Mucosa of descending colon (tissue), 3 donors: Measurements from ENCODE around the gene CYP4B1. TPM values are rescaled to one million over a fixed set of nuclear protein-coding genes. Genes with fewer than 3 reads are reported as not detected.

Experiments used
- ATAC-seq: fragments of 200-7000 bp; cut with Tn5 transposase; one replicate; pipeline ENCODE4 v1.9.1; 2020; ENCODE audit warnings: mild to moderate bottlenecking, moderate library complexity
- DNase-seq, 3 donors: peaks; one replicate each; pipeline ENCODE4 v3.0.0-alpha.2; 2020
- H3K36me3 ChIP-seq: fragments of 200-600 bp; one replicate; pipeline ENCODE4 v1.8.0; 2021; ENCODE audit warnings: low read depth, mild to moderate bottlenecking
- H3K4me1 ChIP-seq: fragments of 200-600 bp; one replicate; pipeline ENCODE4 v1.8.0; 2021; ENCODE audit warnings: low read depth, mild to moderate bottlenecking
- H3K4me3 ChIP-seq: fragments of 200-600 bp; one replicate; pipeline ENCODE4 v1.8.0; 2021; ENCODE audit warnings: mild to moderate bottlenecking
- H3K9me3 ChIP-seq: fragments of 200-600 bp; one replicate; pipeline ENCODE4 v1.8.0; 2021; ENCODE audit warnings: mild to moderate bottlenecking
- CTCF ChIP-seq: fragments of 200-600 bp; IDR thresholded peaks from one replicate; pipeline ENCODE4 v1.8.0; 2022; ENCODE audit warnings: antibody characterized with exemption, mild to moderate bottlenecking
- intact Hi-C, 2 donors: fragments of 100-400 bp; cut with DNase I in 1 of 2; cut with micrococcal nuclease in 1 of 2; formaldehyde crosslinking; loops; one replicate each; pipeline versions ENCODE4 v1.11.0 to v1.11.1; 2022; cut with DNase I, micrococcal nuclease
- total RNA-seq, 3 donors: library from RNA; stranded (reverse); fragmentation: NEBNext Ultra II Directional in 2 of 3; extraction: Animal tissue kit (Norgen Biotek cat#: 25700) in 2 of 3; gene quantifications; one replicate each; pipeline versions ENCODE4 v1.2.1 to v1.2.4, GENCODE V29; 2021 to 2023
- donor health status: DM: no; HTN: no; CAD: no; lungs with moderate emphysema.
- donor health status: DM: no; HTN: no; CAD: no.
- donor health status: DM: no; HTN: yes; CAD: no.

CYP4B1 gene
- total RNA-seq, 3 donors from 2014 or later: 0.98 to 11.0 (median 5.5) TPM

- Histone ChIP-seq H3K4me1 (no peaks in the 10 kb centered on the region), H3K4me3 (no peak overlapping the region), H3K36me3 (no peaks in the 10 kb centered on the region), H3K9me3 (no peaks in the 10 kb centered on the region)
- TF ChIP-seq CTCF: no peak
- intact Hi-C loops: no loop called here
- DNase-seq (no peak), ATAC-seq (no peak)
Measured at GRCh38 chr1:46812996-46813857, 14.4 kb downstream of the CYP4B1 start.

GRCh38 chr1:46813858-46814396, 15.1 kb downstream of the CYP4B1 start:
- ATAC-seq (no peak), DNase-seq (no peak)
- no peak overlapping the region for H3K4me3 ChIP-seq
- no peaks in the 10 kb centered on the region for H3K9me3 ChIP-seq
- H3K4me1 ChIP-seq: no peaks in the 10 kb centered on the region
- H3K36me3 ChIP-seq: no peaks in the 10 kb centered on the region
- intact Hi-C loops: no loop called here
- no peak for TF ChIP-seq CTCF

- no peak overlapping the region for H3K4me3 ChIP-seq
- TF ChIP-seq CTCF: no peak
- intact Hi-C loops: no loop called here
- no peaks in the 10 kb centered on the region for H3K9me3 ChIP-seq
- no peak for ATAC-seq
- no peaks in the 10 kb centered on the region for H3K36me3 ChIP-seq
- DNase-seq: no peak
- H3K4me1 ChIP-seq: no peaks in the 10 kb centered on the region
Measured at GRCh38 chr1:46815133-46815532, 16.3 kb downstream of the CYP4B1 start.

- no peak for TF ChIP-seq CTCF
- intact Hi-C loops: no loop called here
Measured at GRCh38 chr1:46816930-46817329, 18.1 kb downstream of the CYP4B1 start.

GRCh38 chr1:46817814-46818213, 19.0 kb downstream of the CYP4B1 start:
- no peaks in the 10 kb centered on the region for H3K9me3 ChIP-seq
- no peak for TF ChIP-seq CTCF
- DNase-seq: no peak
- intact Hi-C loops: no loop called here
- no peak for ATAC-seq
- no peak overlapping the region for H3K4me3 ChIP-seq
- H3K4me1 ChIP-seq: no peaks in the 10 kb centered on the region
- H3K36me3 ChIP-seq: no peaks in the 10 kb centered on the region

More at GRCh38 chr1:46816930-46817329, 18.1 kb downstream of the CYP4B1 start:
- DNase-seq: no peak
- Histone ChIP-seq H3K9me3 (no peaks in the 10 kb centered on the region), H3K4me3 (no peak overlapping the region), H3K4me1 (no peaks in the 10 kb centered on the region), H3K36me3 (no peaks in the 10 kb centered on the region)
- ATAC-seq: no peak
